ENCODE results near the gene ANTXR1. TPM values are rescaled to one million over a fixed set of nuclear protein-coding genes. Genes with fewer than 3 reads are reported as not detected.

Gene ANTXR1
- total and polyA plus RNA-seq, 11 donors = 5.8 to 75.2 (median 23.3) TPM

- H3K36me3 ChIP-seq = peaks cover 0 to 8% (median 0%) of the 10 kb centered on the region in 9 donors
- TF ChIP-seq CTCF (IDR thresholded peaks at IDR 0.05) (no peak), POLR2A (IDR thresholded peaks at IDR 0.05) (no peak)
- DNase-seq (no peak), ATAC-seq (no peak)
- no peaks in the 10 kb centered on the region for H3K9me3 ChIP-seq
- 59 to 82% (median 75%) methylated on average over 5 to 6 of the region's 6 CpGs for WGBS, 4 donors
- H3K4me3 ChIP-seq = no peak overlapping the region
- peaks cover 0 to 55% (median 17%) of the 10 kb centered on the region in 12 donors for H3K4me1 ChIP-seq
- intact Hi-C loops (cut with DNase I) = loop anchor here in 1 of 10 donors (10.0 kb wide), 1 partner anchor 154 kb away; the partner anchor contains the start of gene ANTXR1
- no peaks in the 10 kb centered on the region for H3K27me3 ChIP-seq
- peak overlapping the region in 1 of 12 donors; percentile 19 for H3K27ac ChIP-seq
Observed at GRCh38 chr2:69168950-69169654, 156.1 kb downstream of the ANTXR1 start.

DNA sequence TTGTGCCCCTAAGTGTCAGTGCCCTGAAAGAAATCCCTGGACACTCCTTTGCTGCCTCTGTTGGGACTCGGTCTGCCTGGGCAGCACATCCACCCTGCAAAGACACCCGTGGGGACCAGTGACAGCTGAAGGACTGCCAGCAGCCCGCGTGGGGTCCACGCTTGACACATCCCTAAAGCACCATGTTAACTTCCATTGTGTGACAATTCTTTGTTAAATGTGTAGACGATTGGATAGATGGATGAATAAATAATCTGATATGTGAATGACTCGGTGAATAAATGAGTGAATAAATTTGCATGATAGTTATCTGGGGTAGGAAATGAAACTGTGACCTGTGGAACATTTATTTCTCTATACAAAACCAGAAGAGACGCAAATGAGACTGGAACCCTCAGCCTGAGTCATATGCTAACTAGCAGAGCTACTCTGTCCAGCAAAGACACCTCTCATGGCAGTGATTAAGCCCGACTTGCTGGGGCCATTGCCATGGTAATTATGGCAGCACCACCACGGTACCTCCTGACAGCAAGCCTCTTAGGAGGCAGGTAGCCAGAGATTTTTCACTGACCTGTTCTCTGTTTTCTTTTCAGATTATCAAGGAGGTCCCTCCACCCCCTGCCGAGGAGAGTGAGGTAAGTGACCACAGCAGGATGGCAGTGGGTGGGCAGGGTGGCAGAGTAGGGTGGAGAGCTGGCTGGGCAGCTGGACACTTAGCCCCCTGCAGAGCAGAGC, 156.8 kb downstream of the ANTXR1 start:
- DNase-seq (no peak), ATAC-seq (no peak)
- intact Hi-C loops (cut with DNase I) = loop anchor here in 5 of 10 donors (5.0 to 10.0 kb wide), 3 partner anchors 93 to 155 kb away; partner anchors contain the start of gene ANTXR1 (in 1 of the 5)
- WGBS, 4 donors = 87 to 92% (median 90%) methylated on average over 11 of the region's 11 CpGs
- Histone ChIP-seq H3K4me1 (peaks cover 0 to 48% (median 10%) of the 10 kb centered on the region in 12 donors), H3K27ac (peak overlapping the region in 1 of 12 donors; percentile 19), H3K27me3 (no peaks in the 10 kb centered on the region), H3K36me3 (peaks cover 0 to 8% (median 0%) of the 10 kb centered on the region in 9 donors), H3K9me3 (no peaks in the 10 kb centered on the region), H3K4me3 (no peak overlapping the region)
- TF ChIP-seq CTCF (IDR thresholded peaks at IDR 0.05) = no peak
- TF ChIP-seq POLR2A (IDR thresholded peaks at IDR 0.05) = no peak

- DNase-seq = no peak
- Histone ChIP-seq H3K9me3 (no peaks in the 10 kb centered on the region), H3K36me3 (peaks cover 0 to 2% (median 0%) of the 10 kb centered on the region in 9 donors), H3K4me3 (no peak overlapping the region), H3K4me1 (peaks cover 0 to 41% (median 6%) of the 10 kb centered on the region in 12 donors), H3K27me3 (no peaks in the 10 kb centered on the region), H3K27ac (no peak overlapping the region)
- 73 to 88% (median 85%) methylated on average over 3 of the region's 3 CpGs for WGBS, 4 donors
- intact Hi-C loops (cut with DNase I) = loop anchor here in 4 of 10 donors (5.0 to 10.0 kb wide), 2 partner anchors 93 to 134 kb away; no protein-coding TSS in a partner anchor
- no peak for ATAC-seq
- TF ChIP-seq CTCF (IDR thresholded peaks at IDR 0.05) (no peak), POLR2A (IDR thresholded peaks at IDR 0.05) (no peak)
Observed at GRCh38 chr2:69170661-69171060, 157.7 kb downstream of the ANTXR1 start.
